ENCODE data around the gene BLVRB. TPM values are rescaled to one million over a fixed set of nuclear protein-coding genes. Genes with fewer than 3 reads are reported as not detected.
"Not testable (repeated sequence)": the region's sequence is repeated elsewhere in the genome, so short reads cannot be mapped to it uniquely, and the experiment has no call there.

The BLVRB gene
- total RNA-seq, 1 experiment from 2014 or later, result 113 TPM

DNA sequence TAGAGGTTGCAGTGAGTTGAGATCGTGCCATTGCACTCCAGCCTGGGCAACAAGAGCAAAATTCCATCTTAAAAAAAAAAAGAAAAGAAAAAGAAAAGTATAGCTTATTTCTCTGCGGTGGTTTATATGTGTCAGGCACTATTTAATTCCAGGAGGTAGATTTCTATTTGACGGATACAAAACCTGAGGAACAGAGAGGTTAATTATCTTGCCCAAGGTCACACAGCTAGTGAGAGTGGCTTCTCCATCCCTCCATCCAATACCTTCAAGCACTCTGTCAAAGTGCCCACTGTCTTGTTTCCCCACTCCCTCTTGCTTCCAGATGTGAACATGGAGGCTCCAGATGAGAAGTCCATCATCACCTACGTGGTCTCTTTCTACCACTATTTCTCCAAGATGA, 36.1 kb upstream of the BLVRB start:
- CTCF ChIA-PET, result no interaction called here
- no peaks in the 10 kb centered on the region for H4K20me1 ChIP-seq (ENCODE audit: insufficient read depth)
- ATAC-seq (no peak), DNase-seq (ENCODE audit: low read depth, low spot score) (no peak)
- no TSS peak for BruUV-seq (replicated peaks)
- H3K9me3 ChIP-seq (ENCODE audit: control insufficient read depth in 1 of 2, insufficient read depth in 1 of 2, low read depth in 1 of 2, low read length in 2 of 2), result no peaks in the 10 kb centered on the region
- no peaks in the 10 kb centered on the region for H3K79me2 ChIP-seq (ENCODE audit: insufficient read depth, low read length)
- H3K27me3 ChIP-seq (ENCODE audit: insufficient read depth, low read length), result no peaks in the 10 kb centered on the region
- no peak overlapping the region for H3K27ac ChIP-seq (ENCODE audit: low read depth, low read length)
- no peaks in the 10 kb centered on the region for H3K36me3 ChIP-seq (ENCODE audit: control insufficient read depth in 1 of 2, insufficient read depth in 2 of 2, low read length in 2 of 2)
- POLR2A ChIA-PET, result no interaction called here
- intact Hi-C loops (cut with micrococcal nuclease), result no loop called here
- H2AFZ ChIP-seq (ENCODE audit: low read depth, low read length, poor library complexity, severe bottlenecking), result no peak overlapping the region
- H3K9me2 ChIP-seq (ENCODE audit: insufficient read depth), result no peaks in the 10 kb centered on the region
- H3K4me3 ChIP-seq (replicated peaks in 1 of 2; ENCODE audit: low read depth in 1 of 2, low read length in 2 of 2), result no peak overlapping the region
- RAD21 ChIA-PET (ENCODE audit: low non-redundant PET in 1 of 2, low total read pairs in 2 of 2, uncharacterized antibody in 2 of 2, unreplicated experiment in 2 of 2), result no interaction called here
- no peak overlapping the region for H3K9ac ChIP-seq (ENCODE audit: low read length)
- 0 out of 4 replicates have a peak, but pooled peaks cover 0 to 7% of the 10 kb centered on the region in 2 experiments for H3K4me1 ChIP-seq (ENCODE audit: control insufficient read depth in 1 of 2, insufficient read depth in 2 of 2, low read length in 2 of 2)
- TF ChIP-seq CTCF (IDR thresholded peaks at IDR 0.05 in 2 of 3, conservative IDR thresholded peaks at IDR 0.05 in 1 of 3; ENCODE audit: borderline replicate concordance in 1 of 3, insufficient read depth in 1 of 3, low read depth in 2 of 3, low read length in 2 of 3), result no peak
- no peak overlapping the region for H3K4me2 ChIP-seq (ENCODE audit: low read length)

GRCh38 chr19:40500678-40501530, 35.4 kb upstream of the BLVRB start:
- H3K27ac ChIP-seq (ENCODE audit: low read depth, low read length); H3K27me3 ChIP-seq (ENCODE audit: insufficient read depth, low read length); H3K9me3 ChIP-seq (ENCODE audit: control insufficient read depth in 1 of 2, insufficient read depth in 1 of 2, low read depth in 1 of 2, low read length in 2 of 2); ATAC-seq; intact Hi-C loops (cut with micrococcal nuclease); H3K36me3 ChIP-seq (ENCODE audit: control insufficient read depth in 1 of 2, insufficient read depth in 2 of 2, low read length in 2 of 2); H2AFZ ChIP-seq (ENCODE audit: low read depth, low read length, poor library complexity, severe bottlenecking); CTCF ChIA-PET; H3K4me2 ChIP-seq (ENCODE audit: low read length); H4K20me1 ChIP-seq (ENCODE audit: insufficient read depth); RAD21 ChIA-PET (ENCODE audit: low non-redundant PET in 1 of 2, low total read pairs in 2 of 2, uncharacterized antibody in 2 of 2, unreplicated experiment in 2 of 2); H3K4me3 ChIP-seq (replicated peaks in 1 of 2; ENCODE audit: low read depth in 1 of 2, low read length in 2 of 2); DNase-seq (ENCODE audit: low read depth, low spot score); H3K4me1 ChIP-seq (ENCODE audit: control insufficient read depth in 1 of 2, insufficient read depth in 2 of 2, low read length in 2 of 2); H3K9me2 ChIP-seq (ENCODE audit: insufficient read depth); H3K79me2 ChIP-seq (ENCODE audit: insufficient read depth, low read length); BruUV-seq (replicated peaks); H3K9ac ChIP-seq (ENCODE audit: low read length): not testable (repeated sequence)
- POLR2A ChIA-PET, result interaction anchor here (1.6 kb wide), 1 partner anchor 13 kb away, joined by 4 read pairs; no protein-coding TSS in a partner anchor
